ENCODE measurements around the gene FOXN1. TPM values are rescaled to one million over a fixed set of nuclear protein-coding genes. Genes with fewer than 3 reads are reported as not detected.

Gene FOXN1
- total and polyA plus RNA-seq, 3 experiments from 2014 or later = not detected

GRCh38 chr17:28499684-28500357 lies 6.3 kb upstream of the FOXN1 start:
- Histone ChIP-seq H3K4me1 (ENCODE audit: insufficient read depth, low read length) (no peaks in the 10 kb centered on the region), H3K36me3 (ENCODE audit: insufficient read depth, low read length) (no peaks in the 10 kb centered on the region), H3K9me3 (ENCODE audit: low read length) (no peaks in the 10 kb centered on the region), H3K4me3 (ENCODE audit: low read length) (no peak overlapping the region), H3K27me3 (ENCODE audit: insufficient read depth, low read length, poor library complexity, severe bottlenecking) (no peaks in the 10 kb centered on the region), H3K27ac (ENCODE audit: low read depth, low read length) (no peak overlapping the region)
- Mint-ChIP-seq H3K9me3 (no peaks in the 10 kb centered on the region), H3K36me3 (no peaks in the 10 kb centered on the region), H3K4me3 (no peak overlapping the region), H3K27ac (no peak overlapping the region), H3K27me3 (peaks cover 2% of the 10 kb centered on the region in 2 donors), H3K4me1 (no peaks in the 10 kb centered on the region)
- DNase-seq = no peak
- POLR2A ChIA-PET = no interaction called here
- CTCF ChIA-PET = interaction anchor here (1.0 kb wide), 1 partner anchor 113 kb away, joined by 3 read pairs; no protein-coding TSS in a partner anchor

- Mint-ChIP-seq H3K4me1 (no peaks in the 10 kb centered on the region), H3K27ac (peak overlapping the region in 1 of 8 donors; percentile 14), H3K9me3 (no peaks in the 10 kb centered on the region), H3K36me3 (no peaks in the 10 kb centered on the region), H3K4me3 (no peak overlapping the region), H3K27me3 (peaks cover 3 to 9% of the 10 kb centered on the region in 2 donors)
- DNase-seq = no peak
- no peak overlapping the region for H3K4me3 ChIP-seq (ENCODE audit: low read length)
- no peak overlapping the region for H3K27ac ChIP-seq (ENCODE audit: low read depth, low read length)
- no peaks in the 10 kb centered on the region for H3K9me3 ChIP-seq (ENCODE audit: low read length)
- no peaks in the 10 kb centered on the region for H3K27me3 ChIP-seq (ENCODE audit: insufficient read depth, low read length, poor library complexity, severe bottlenecking)
- H3K4me1 ChIP-seq (ENCODE audit: insufficient read depth, low read length) = no peaks in the 10 kb centered on the region
- ChIA-PET CTCF (no interaction called here), POLR2A (no interaction called here)
- H3K36me3 ChIP-seq (ENCODE audit: insufficient read depth, low read length) = no peaks in the 10 kb centered on the region
Observed at GRCh38 chr17:28500712-28501379, 5.3 kb upstream of the FOXN1 start.

- Histone ChIP-seq H3K9me3 (ENCODE audit: low read length) (no peaks in the 10 kb centered on the region), H3K4me1 (ENCODE audit: insufficient read depth, low read length) (no peaks in the 10 kb centered on the region), H3K27ac (ENCODE audit: low read depth, low read length) (no peak overlapping the region), H3K4me3 (ENCODE audit: low read length) (no peak overlapping the region), H3K27me3 (ENCODE audit: insufficient read depth, low read length, poor library complexity, severe bottlenecking) (no peaks in the 10 kb centered on the region), H3K36me3 (ENCODE audit: insufficient read depth, low read length) (no peaks in the 10 kb centered on the region)
- peaks cover 3 to 12% of the 10 kb centered on the region in 2 donors for H3K27me3 Mint-ChIP-seq
- H3K4me1 Mint-ChIP-seq = no peaks in the 10 kb centered on the region
- no peaks in the 10 kb centered on the region for H3K36me3 Mint-ChIP-seq
- H3K9me3 Mint-ChIP-seq = no peaks in the 10 kb centered on the region
- CTCF ChIA-PET = no interaction called here
- POLR2A ChIA-PET = no interaction called here
- no peak for DNase-seq
- no peak overlapping the region for H3K4me3 Mint-ChIP-seq
- H3K27ac Mint-ChIP-seq = peak overlapping the region in 1 of 8 donors; percentile 14
Observed at GRCh38 chr17:28501421-28502284, 4.5 kb upstream of the FOXN1 start.

- Mint-ChIP-seq H3K27ac (no peak overlapping the region), H3K4me1 (no peaks in the 10 kb centered on the region), H3K9me3 (no peaks in the 10 kb centered on the region), H3K4me3 (no peak overlapping the region), H3K27me3 (peaks cover 8 to 18% of the 10 kb centered on the region in 2 donors), H3K36me3 (no peaks in the 10 kb centered on the region)
- POLR2A ChIA-PET = no interaction called here
- CTCF ChIA-PET = interaction anchor here (1.4 kb wide), 1 partner anchor 9 kb away, joined by 6 read pairs; no protein-coding TSS in a partner anchor
- H3K36me3 ChIP-seq (ENCODE audit: insufficient read depth, low read length) = no peaks in the 10 kb centered on the region
- no peak overlapping the region for H3K4me3 ChIP-seq (ENCODE audit: low read length)
- H3K27me3 ChIP-seq (ENCODE audit: insufficient read depth, low read length, poor library complexity, severe bottlenecking) = no peaks in the 10 kb centered on the region
- H3K4me1 ChIP-seq (ENCODE audit: insufficient read depth, low read length) = no peaks in the 10 kb centered on the region
- no peak for DNase-seq
- H3K9me3 ChIP-seq (ENCODE audit: low read length) = no peaks in the 10 kb centered on the region
- H3K27ac ChIP-seq (ENCODE audit: low read depth, low read length) = no peak overlapping the region
Observed at GRCh38 chr17:28503420-28503819, 2.7 kb upstream of the FOXN1 start.

GRCh38 chr17:28506763-28507487 lies 777 bp downstream of the FOXN1 start:
- no peak for DNase-seq
- Mint-ChIP-seq H3K4me3 (no peak overlapping the region), H3K4me1 (no peaks in the 10 kb centered on the region), H3K9me3 (no peaks in the 10 kb centered on the region), H3K36me3 (no peaks in the 10 kb centered on the region), H3K27me3 (peaks cover 18 to 44% of the 10 kb centered on the region in 2 donors), H3K27ac (no peak overlapping the region)
- ChIA-PET POLR2A (no interaction called here), CTCF (no interaction called here)
- Histone ChIP-seq H3K4me1 (ENCODE audit: insufficient read depth, low read length) (no peaks in the 10 kb centered on the region), H3K9me3 (ENCODE audit: low read length) (no peaks in the 10 kb centered on the region), H3K27ac (ENCODE audit: low read depth, low read length) (no peak overlapping the region), H3K36me3 (ENCODE audit: insufficient read depth, low read length) (no peaks in the 10 kb centered on the region), H3K27me3 (ENCODE audit: insufficient read depth, low read length, poor library complexity, severe bottlenecking) (peaks cover 5% of the 10 kb centered on the region), H3K4me3 (ENCODE audit: low read length) (no peak overlapping the region)

- Mint-ChIP-seq H3K9me3 (no peaks in the 10 kb centered on the region), H3K27ac (no peak overlapping the region), H3K4me1 (no peaks in the 10 kb centered on the region), H3K27me3 (peaks cover 18 to 51% of the 10 kb centered on the region in 2 donors), H3K36me3 (no peaks in the 10 kb centered on the region), H3K4me3 (no peak overlapping the region)
- Histone ChIP-seq H3K9me3 (ENCODE audit: low read length) (no peaks in the 10 kb centered on the region), H3K36me3 (ENCODE audit: insufficient read depth, low read length) (no peaks in the 10 kb centered on the region), H3K27me3 (ENCODE audit: insufficient read depth, low read length, poor library complexity, severe bottlenecking) (peaks cover 5% of the 10 kb centered on the region), H3K27ac (ENCODE audit: low read depth, low read length) (no peak overlapping the region), H3K4me3 (ENCODE audit: low read length) (no peak overlapping the region), H3K4me1 (ENCODE audit: insufficient read depth, low read length) (no peaks in the 10 kb centered on the region)
- ChIA-PET POLR2A (no interaction called here), CTCF (no interaction called here)
- no peak for DNase-seq
Observed at GRCh38 chr17:28507567-28508203, 1.5 kb downstream of the FOXN1 start.

DNA sequence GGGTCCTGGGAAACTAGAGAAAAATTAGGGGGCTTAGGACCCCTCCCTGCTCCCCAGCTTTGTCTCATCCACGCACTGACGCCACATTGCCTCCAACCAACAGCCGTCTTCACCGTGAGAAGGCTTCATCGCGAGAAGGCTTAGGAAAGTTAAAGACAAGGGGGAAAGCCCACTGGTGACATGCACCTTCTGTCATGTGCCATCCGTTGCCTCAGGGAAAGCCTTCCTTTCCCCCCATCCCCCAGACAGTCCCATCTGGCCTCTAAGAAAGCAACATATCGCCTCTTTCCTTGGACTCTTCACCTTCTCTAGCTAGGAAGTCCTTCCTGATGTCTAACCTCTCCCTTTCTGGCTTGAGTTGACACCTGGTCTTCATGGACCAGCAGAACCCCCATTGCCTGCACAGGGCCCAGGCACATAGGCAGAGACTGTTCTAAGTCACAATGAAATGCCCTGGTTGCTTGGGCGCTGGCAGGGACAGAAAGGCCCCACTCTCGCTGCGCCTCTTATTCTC lies 2.1 kb downstream of the FOXN1 start:
- H3K36me3 ChIP-seq (ENCODE audit: insufficient read depth, low read length) = no peaks in the 10 kb centered on the region
- Mint-ChIP-seq H3K36me3 (no peaks in the 10 kb centered on the region), H3K9me3 (no peaks in the 10 kb centered on the region), H3K4me3 (no peak overlapping the region), H3K4me1 (no peaks in the 10 kb centered on the region), H3K27me3 (peaks cover 19 to 55% of the 10 kb centered on the region in 2 donors), H3K27ac (no peak overlapping the region)
- CTCF ChIA-PET = no interaction called here
- H3K27me3 ChIP-seq (ENCODE audit: insufficient read depth, low read length, poor library complexity, severe bottlenecking) = peaks cover 5% of the 10 kb centered on the region
- H3K4me1 ChIP-seq (ENCODE audit: insufficient read depth, low read length) = no peaks in the 10 kb centered on the region
- H3K4me3 ChIP-seq (ENCODE audit: low read length) = no peak overlapping the region
- DNase-seq = no peak
- H3K9me3 ChIP-seq (ENCODE audit: low read length) = no peaks in the 10 kb centered on the region
- no peak overlapping the region for H3K27ac ChIP-seq (ENCODE audit: low read depth, low read length)
- POLR2A ChIA-PET = no interaction called here

All from CD8-positive, alpha-beta memory T cell (primary cell).